Ovary (tissue), 3 donors: Measurements from ENCODE around the gene SUCLG1.

Experiments used
- CTCF ChIP-seq, 3 donors: fragments of 450-650 bp in 2 of 3; fragments of 200-600 bp in 1 of 3; IDR thresholded peaks; one replicate each; pipeline versions ENCODE4 v1.5.1 to v1.8.0; 2016 to 2022; ENCODE audit warnings: antibody characterized with exemption in 3 of 3, mild to moderate bottlenecking in 1 of 3
- POLR2A ChIP-seq: fragments of 450-650 bp; IDR thresholded peaks from one replicate; pipeline ENCODE4 v1.6.1; 2017; ENCODE audit warnings: antibody characterized with exemption, mild to moderate bottlenecking, moderate library complexity
- donor health status: DM: no; HTN: no; CAD: no.

GRCh38 chr2:84427235-84428138 lies 31.6 kb downstream of the SUCLG1 start:
- TF ChIP-seq CTCF (IDR thresholded peaks at IDR 0.05) (no peak), POLR2A (no peak)
